Measurements from ENCODE around the gene CRYAB.
"Not testable (repeated sequence)": the region's sequence is repeated elsewhere in the genome, so short reads cannot be mapped to it uniquely, and the experiment has no call there.

The CRYAB gene

DNA sequence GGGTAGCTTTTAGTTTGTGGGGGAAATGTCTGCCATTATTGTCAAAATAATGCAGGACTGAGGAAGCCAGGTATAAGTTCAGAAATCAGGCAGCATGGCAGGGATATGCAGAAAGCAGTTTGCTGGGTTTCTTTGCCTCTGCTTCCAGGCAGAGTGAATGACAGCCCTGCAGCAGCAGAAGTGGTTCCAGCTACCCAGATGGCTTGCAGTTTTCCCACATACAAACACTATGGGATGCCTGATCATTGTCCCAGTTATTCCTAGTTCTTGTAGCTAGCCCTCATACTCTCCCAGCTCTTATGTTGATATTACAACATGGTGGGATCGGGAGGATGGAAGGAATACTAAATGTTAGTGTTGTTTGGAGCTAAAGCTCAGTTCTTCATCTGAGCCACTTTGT lies 22.7 kb upstream of the CRYAB start:
- Histone ChIP-seq H3K27ac (ENCODE audit: low read length) (no peak overlapping the region), H3K36me3 (ENCODE audit: insufficient read depth, low read length) (no peaks in the 10 kb centered on the region), H4K20me1 (ENCODE audit: insufficient read depth, low read length) (no peaks in the 10 kb centered on the region), H3K4me1 (ENCODE audit: insufficient read depth, low read length) (peaks cover 35% of the 10 kb centered on the region), H3K27me3 (ENCODE audit: insufficient read depth, low read length, poor library complexity) (no peaks in the 10 kb centered on the region), H3K4me3 (ENCODE audit: low read depth in 1 of 2, low read length in 2 of 2) (no peak overlapping the region), H3K9ac (ENCODE audit: low read depth, low read length) (no peak overlapping the region), H3K79me2 (ENCODE audit: insufficient read depth, low read length) (no peaks in the 10 kb centered on the region), H3K4me2 (ENCODE audit: insufficient read depth, low read length) (no peak overlapping the region), H3K9me3 (ENCODE audit: insufficient read depth, low read length, severe bottlenecking) (no peaks in the 10 kb centered on the region), H2AFZ (ENCODE audit: low read depth, low read length) (no peak overlapping the region)
- DNase-seq (no peak), ATAC-seq (ENCODE audit: insufficient read depth, low read depth) (no peak)
- TF ChIP-seq, protein P1, sequence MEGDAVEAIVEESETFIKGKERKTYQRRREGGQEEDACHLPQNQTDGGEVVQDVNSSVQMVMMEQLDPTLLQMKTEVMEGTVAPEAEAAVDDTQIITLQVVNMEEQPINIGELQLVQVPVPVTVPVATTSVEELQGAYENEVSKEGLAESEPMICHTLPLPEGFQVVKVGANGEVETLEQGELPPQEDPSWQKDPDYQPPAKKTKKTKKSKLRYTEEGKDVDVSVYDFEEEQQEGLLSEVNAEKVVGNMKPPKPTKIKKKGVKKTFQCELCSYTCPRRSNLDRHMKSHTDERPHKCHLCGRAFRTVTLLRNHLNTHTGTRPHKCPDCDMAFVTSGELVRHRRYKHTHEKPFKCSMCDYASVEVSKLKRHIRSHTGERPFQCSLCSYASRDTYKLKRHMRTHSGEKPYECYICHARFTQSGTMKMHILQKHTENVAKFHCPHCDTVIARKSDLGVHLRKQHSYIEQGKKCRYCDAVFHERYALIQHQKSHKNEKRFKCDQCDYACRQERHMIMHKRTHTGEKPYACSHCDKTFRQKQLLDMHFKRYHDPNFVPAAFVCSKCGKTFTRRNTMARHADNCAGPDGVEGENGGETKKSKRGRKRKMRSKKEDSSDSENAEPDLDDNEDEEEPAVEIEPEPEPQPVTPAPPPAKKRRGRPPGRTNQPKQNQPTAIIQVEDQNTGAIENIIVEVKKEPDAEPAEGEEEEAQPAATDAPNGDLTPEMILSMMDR (IDR thresholded peaks at IDR 0.05; ENCODE audit: borderline replicate concordance, extremely low read depth, low read length, poor library complexity, severe bottlenecking), result no peak
- no peak for TF ChIP-seq EZH2 (IDR thresholded peaks at IDR 0.05; ENCODE audit: borderline replicate concordance, low read depth, low read length, severe bottlenecking)

DNA sequence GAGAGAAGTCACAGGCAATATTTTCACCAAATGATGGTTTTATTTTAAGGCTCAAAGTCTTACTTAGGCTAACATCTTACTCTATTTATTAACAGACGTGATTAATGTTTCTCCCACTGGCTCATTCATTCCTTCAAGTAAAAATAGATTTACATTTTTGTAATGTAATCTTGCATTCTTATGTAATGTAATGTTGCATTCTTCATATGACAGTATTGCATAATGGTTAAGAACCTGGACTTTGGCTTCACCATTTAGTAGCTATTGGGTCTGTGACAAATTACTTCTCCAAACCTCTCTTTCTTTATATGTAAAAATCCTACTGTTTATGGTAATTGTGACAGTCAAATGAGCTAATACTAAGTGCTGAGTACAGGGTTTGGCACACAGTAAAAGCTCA lies 22.3 kb upstream of the CRYAB start:
- H3K27ac ChIP-seq (ENCODE audit: low read length), result no peak overlapping the region
- no peaks in the 10 kb centered on the region for H3K79me2 ChIP-seq (ENCODE audit: insufficient read depth, low read length)
- no peak overlapping the region for H2AFZ ChIP-seq (ENCODE audit: low read depth, low read length)
- H4K20me1 ChIP-seq (ENCODE audit: insufficient read depth, low read length), result no peaks in the 10 kb centered on the region
- no peak overlapping the region for H3K4me2 ChIP-seq (ENCODE audit: insufficient read depth, low read length)
- H3K36me3 ChIP-seq (ENCODE audit: insufficient read depth, low read length), result no peaks in the 10 kb centered on the region
- no peak for TF ChIP-seq EZH2 (IDR thresholded peaks at IDR 0.05; ENCODE audit: borderline replicate concordance, low read depth, low read length, severe bottlenecking)
- TF ChIP-seq, protein P1 (IDR thresholded peaks at IDR 0.05; ENCODE audit: borderline replicate concordance, extremely low read depth, low read length, poor library complexity, severe bottlenecking), result no peak
- no peak for DNase-seq
- H3K4me1 ChIP-seq (ENCODE audit: insufficient read depth, low read length), result peaks cover 35% of the 10 kb centered on the region
- no peak overlapping the region for H3K4me3 ChIP-seq (ENCODE audit: low read depth in 1 of 2, low read length in 2 of 2)
- no peak overlapping the region for H3K9ac ChIP-seq (ENCODE audit: low read depth, low read length)
- no peaks in the 10 kb centered on the region for H3K27me3 ChIP-seq (ENCODE audit: insufficient read depth, low read length, poor library complexity)
- ATAC-seq (ENCODE audit: insufficient read depth, low read depth), result no peak
- no peaks in the 10 kb centered on the region for H3K9me3 ChIP-seq (ENCODE audit: insufficient read depth, low read length, severe bottlenecking)

DNA sequence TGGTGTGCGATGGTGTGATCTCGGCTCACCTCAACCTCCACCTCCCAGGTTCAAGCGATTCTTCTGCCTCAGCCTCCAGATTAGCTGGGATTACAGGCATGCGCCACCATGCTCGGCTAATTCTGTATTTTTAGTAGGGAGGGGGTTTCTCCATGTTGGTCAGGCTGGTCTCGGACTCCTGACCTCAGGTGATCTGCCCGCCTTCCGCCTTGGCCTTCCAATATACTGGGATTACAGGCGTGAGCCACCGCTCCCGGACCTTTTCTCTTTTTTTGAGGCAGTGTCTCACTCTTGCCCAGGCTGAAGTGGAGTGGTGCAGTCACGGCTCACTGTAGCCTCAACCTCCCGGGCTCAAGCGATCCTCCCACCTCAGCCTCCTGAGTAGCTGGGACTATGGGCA lies 21.6 kb upstream of the CRYAB start:
- not testable (repeated sequence) for H3K27ac ChIP-seq (ENCODE audit: low read length); H3K4me3 ChIP-seq (ENCODE audit: low read depth in 1 of 2, low read length in 2 of 2); H3K9me3 ChIP-seq (ENCODE audit: insufficient read depth, low read length, severe bottlenecking); H3K9ac ChIP-seq (ENCODE audit: low read depth, low read length); H3K4me2 ChIP-seq (ENCODE audit: insufficient read depth, low read length); ATAC-seq (ENCODE audit: insufficient read depth, low read depth); H2AFZ ChIP-seq (ENCODE audit: low read depth, low read length); H4K20me1 ChIP-seq (ENCODE audit: insufficient read depth, low read length); H3K36me3 ChIP-seq (ENCODE audit: insufficient read depth, low read length); H3K79me2 ChIP-seq (ENCODE audit: insufficient read depth, low read length); DNase-seq; H3K27me3 ChIP-seq (ENCODE audit: insufficient read depth, low read length, poor library complexity)
- peaks cover 35% of the 10 kb centered on the region for H3K4me1 ChIP-seq (ENCODE audit: insufficient read depth, low read length)

DNA sequence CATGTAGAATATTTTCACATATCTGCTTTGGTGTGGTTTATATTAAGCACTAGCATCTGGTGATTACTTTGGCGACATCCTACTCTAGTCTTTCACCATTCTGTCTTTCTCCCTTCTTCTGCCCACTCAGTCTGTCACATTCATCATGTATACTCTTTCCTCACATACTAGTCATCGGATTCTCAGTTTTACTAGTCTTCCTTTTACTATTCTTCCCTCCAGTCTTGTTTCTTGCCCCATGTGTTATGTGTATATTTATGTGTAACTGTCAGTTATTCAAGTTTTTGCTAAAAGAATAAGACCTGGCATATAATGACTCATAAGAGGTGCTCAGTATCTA lies 21.0 kb upstream of the CRYAB start:
- H3K79me2 ChIP-seq (ENCODE audit: insufficient read depth, low read length), result no peaks in the 10 kb centered on the region
- H3K9me3 ChIP-seq (ENCODE audit: insufficient read depth, low read length, severe bottlenecking), result no peaks in the 10 kb centered on the region
- H3K4me3 ChIP-seq (ENCODE audit: low read depth in 1 of 2, low read length in 2 of 2), result no peak overlapping the region
- no peak for ATAC-seq (ENCODE audit: insufficient read depth, low read depth)
- no peak overlapping the region for H2AFZ ChIP-seq (ENCODE audit: low read depth, low read length)
- no peak overlapping the region for H3K9ac ChIP-seq (ENCODE audit: low read depth, low read length)
- H4K20me1 ChIP-seq (ENCODE audit: insufficient read depth, low read length), result no peaks in the 10 kb centered on the region
- no peak for TF ChIP-seq EZH2 (IDR thresholded peaks at IDR 0.05; ENCODE audit: borderline replicate concordance, low read depth, low read length, severe bottlenecking)
- TF ChIP-seq, protein P1 (IDR thresholded peaks at IDR 0.05; ENCODE audit: borderline replicate concordance, extremely low read depth, low read length, poor library complexity, severe bottlenecking), result no peak
- no peaks in the 10 kb centered on the region for H3K27me3 ChIP-seq (ENCODE audit: insufficient read depth, low read length, poor library complexity)
- H3K4me1 ChIP-seq (ENCODE audit: insufficient read depth, low read length), result peaks cover 34% of the 10 kb centered on the region
- no peak for DNase-seq
- no peaks in the 10 kb centered on the region for H3K36me3 ChIP-seq (ENCODE audit: insufficient read depth, low read length)
- H3K4me2 ChIP-seq (ENCODE audit: insufficient read depth, low read length), result no peak overlapping the region
- no peak overlapping the region for H3K27ac ChIP-seq (ENCODE audit: low read length)

Data from DND-41 (cell line).